Measurements from ENCODE around the gene GALNT1. TPM values are rescaled to one million over a fixed set of nuclear protein-coding genes. Genes with fewer than 3 reads are reported as not detected.

Gene GALNT1
- total RNA-seq, 2 donors from 2014 or later, result 40.2 to 50.6 TPM

- Histone ChIP-seq H3K27me3 (replicated peaks; ENCODE audit: insufficient read depth) (no peaks in the 10 kb centered on the region), H3K4me1 (replicated peaks) (no peaks in the 10 kb centered on the region), H3K9me3 (no peaks in the 10 kb centered on the region), H3K27ac (no peak overlapping the region), H3K4me3 (no peak overlapping the region), H3K36me3 (no peaks in the 10 kb centered on the region)
- DNase-seq (ENCODE audit: low spot score), result no peak
- TF ChIP-seq POLR2AphosphoS5 (IDR thresholded peaks at IDR 0.05), result no peak
- TF ChIP-seq CTCF (IDR thresholded peaks at IDR 0.05), result no peak
- no peak for TF ChIP-seq POLR2A (IDR thresholded peaks at IDR 0.05)
- intact Hi-C loops (cut with DNase I), result no loop called here
- 80% methylated on average over 7 of the region's 7 CpGs for WGBS
Measured at GRCh38 chr18:35733408-35733807, 151.9 kb downstream of the GALNT1 start.

- no peak for DNase-seq (ENCODE audit: low spot score)
- TF ChIP-seq POLR2AphosphoS5 (IDR thresholded peaks at IDR 0.05), result no peak
- TF ChIP-seq CTCF (IDR thresholded peaks at IDR 0.05), result no peak
- no peak for TF ChIP-seq POLR2A (IDR thresholded peaks at IDR 0.05)
- Histone ChIP-seq H3K27me3 (replicated peaks; ENCODE audit: insufficient read depth) (no peaks in the 10 kb centered on the region), H3K36me3 (no peaks in the 10 kb centered on the region), H3K4me3 (no peak overlapping the region), H3K27ac (no peak overlapping the region), H3K9me3 (no peaks in the 10 kb centered on the region), H3K4me1 (replicated peaks) (no peaks in the 10 kb centered on the region)
- intact Hi-C loops (cut with DNase I), result no loop called here
- 69% methylated on average over 3 of the region's 3 CpGs for WGBS
Measured at GRCh38 chr18:35736696-35737095, 155.2 kb downstream of the GALNT1 start.

GRCh38 chr18:35739778-35740177, 158.2 kb downstream of the GALNT1 start:
- H3K4me3 ChIP-seq, result no peak overlapping the region
- H3K27ac ChIP-seq, result no peak overlapping the region
- intact Hi-C loops (cut with DNase I), result no loop called here
- TF ChIP-seq CTCF (IDR thresholded peaks at IDR 0.05) (no peak), POLR2A (IDR thresholded peaks at IDR 0.05) (no peak), POLR2AphosphoS5 (IDR thresholded peaks at IDR 0.05) (no peak)
- H3K27me3 ChIP-seq (replicated peaks; ENCODE audit: insufficient read depth), result no peaks in the 10 kb centered on the region
- DNase-seq (ENCODE audit: low spot score), result no peak
- H3K9me3 ChIP-seq, result no peaks in the 10 kb centered on the region
- no peaks in the 10 kb centered on the region for H3K36me3 ChIP-seq
- H3K4me1 ChIP-seq (replicated peaks), result no peaks in the 10 kb centered on the region

GRCh38 chr18:35740656-35741055, 159.1 kb downstream of the GALNT1 start:
- 86% methylated on average over 2 of the region's 2 CpGs for WGBS
- Histone ChIP-seq H3K36me3 (no peaks in the 10 kb centered on the region), H3K9me3 (no peaks in the 10 kb centered on the region), H3K27me3 (replicated peaks; ENCODE audit: insufficient read depth) (no peaks in the 10 kb centered on the region), H3K4me1 (replicated peaks) (no peaks in the 10 kb centered on the region), H3K4me3 (no peak overlapping the region), H3K27ac (no peak overlapping the region)
- no peak for DNase-seq (ENCODE audit: low spot score)
- TF ChIP-seq POLR2A (IDR thresholded peaks at IDR 0.05), result no peak
- no peak for TF ChIP-seq POLR2AphosphoS5 (IDR thresholded peaks at IDR 0.05)
- no peak for TF ChIP-seq CTCF (IDR thresholded peaks at IDR 0.05)
- intact Hi-C loops (cut with DNase I), result no loop called here

- no peaks in the 10 kb centered on the region for H3K9me3 ChIP-seq
- no peak for TF ChIP-seq CTCF (IDR thresholded peaks at IDR 0.05)
- no peak for TF ChIP-seq POLR2A (IDR thresholded peaks at IDR 0.05)
- TF ChIP-seq POLR2AphosphoS5 (IDR thresholded peaks at IDR 0.05), result no peak
- no peaks in the 10 kb centered on the region for H3K36me3 ChIP-seq
- no peaks in the 10 kb centered on the region for H3K27me3 ChIP-seq (replicated peaks; ENCODE audit: insufficient read depth)
- intact Hi-C loops (cut with DNase I), result no loop called here
- H3K4me1 ChIP-seq (replicated peaks), result no peaks in the 10 kb centered on the region
- H3K4me3 ChIP-seq, result no peak overlapping the region
- DNase-seq (ENCODE audit: low spot score), result no peak
- H3K27ac ChIP-seq, result no peak overlapping the region
Measured at GRCh38 chr18:35743916-35744315, 162.4 kb downstream of the GALNT1 start.

Measured in prostate gland (tissue), 2 donors.